ENCODE results near the gene GATA6. TPM values are rescaled to one million over a fixed set of nuclear protein-coding genes. Genes with fewer than 3 reads are reported as not detected.

The GATA6 gene
- total and polyA plus RNA-seq, 2 of the 8 experiments (the other 6 are each of a cell fraction or from before 2014, with no cell fraction given), result 0.09 TPM; not detected in 1

DNA sequence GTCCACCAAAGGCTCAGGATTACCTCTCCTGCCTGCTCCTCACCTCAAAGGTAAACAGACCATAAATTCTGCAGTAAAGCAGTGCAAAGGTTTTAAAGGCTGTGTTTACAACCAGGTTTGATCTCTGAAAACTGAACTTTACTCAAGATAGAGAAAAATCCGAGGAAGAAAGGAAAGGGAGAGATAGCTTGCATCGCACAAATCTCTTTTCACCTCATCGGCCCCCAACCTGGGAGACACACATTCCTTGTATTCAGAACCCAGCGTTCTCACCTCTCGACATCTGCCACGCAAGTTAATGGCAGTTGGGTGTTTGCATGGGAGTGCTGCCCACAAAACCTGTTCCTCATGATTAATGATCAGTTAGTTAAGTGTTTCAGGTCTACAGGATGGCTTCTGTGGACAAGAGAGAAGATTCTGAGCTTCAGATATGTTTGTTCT lies 72.6 kb downstream of the GATA6 start:
- Histone ChIP-seq H2BK20ac (ENCODE audit: low read length) (no peak overlapping the region), H2BK5ac (ENCODE audit: low read depth, low read length) (no peak overlapping the region), H2BK120ac (replicated peaks; ENCODE audit: low read depth, low read length) (no peak overlapping the region), H3K79me2 (ENCODE audit: control insufficient read depth in 1 of 2, insufficient read depth in 2 of 2, low read length in 2 of 2) (no peaks in the 10 kb centered on the region), H2AFZ (ENCODE audit: low read length) (no peak overlapping the region), H3K9ac (replicated peaks in 1 of 4; ENCODE audit: extremely low read depth in 1 of 4, low read depth in 3 of 4, low read length in 3 of 4) (no peak overlapping the region), H4K8ac (ENCODE audit: extremely low read depth, insufficient read depth, low read length) (no peak overlapping the region; the same call in 1 of the 2 replicates), H3K36me3 (ENCODE audit: control insufficient read depth in 2 of 4, insufficient read depth in 4 of 4, low read length in 3 of 4) (no peaks in the 10 kb centered on the region), H3K79me1 (ENCODE audit: low read depth, low read length) (no peaks in the 10 kb centered on the region), H3K56ac (replicated peaks; ENCODE audit: insufficient read length, low read depth, low read length) (no peak overlapping the region), H3K14ac (ENCODE audit: insufficient read length) (no peak overlapping the region), H3K4me2 (ENCODE audit: insufficient read depth in 1 of 2, low read depth in 2 of 2, low read length in 2 of 2) (no peak overlapping the region), H3K9me3 (ENCODE audit: insufficient read depth in 2 of 2, low read depth in 1 of 2, low read length in 1 of 2) (no peaks in the 10 kb centered on the region), H3K18ac (ENCODE audit: extremely low read depth, low read length) (no peak overlapping the region), H4K5ac (ENCODE audit: insufficient read length, low read depth, low read length) (no peak overlapping the region), H3K23me2 (ENCODE audit: low read depth, low read length) (no peaks in the 10 kb centered on the region), H2BK15ac (ENCODE audit: low read length) (no peak overlapping the region), H3K4me1 (replicated peaks in 1 of 4; ENCODE audit: control insufficient read depth in 3 of 4, insufficient read depth in 4 of 4, low read length in 3 of 4) (no peaks in the 10 kb centered on the region), H3K27ac (ENCODE audit: low read depth, low read length) (no peak overlapping the region), H2BK12ac (ENCODE audit: low read depth, low read length) (no peak overlapping the region), H3K23ac (ENCODE audit: insufficient read length) (no peak overlapping the region), H4K20me1 (replicated peaks in 1 of 2; ENCODE audit: control insufficient read depth in 1 of 2, insufficient read depth in 2 of 2, low read length in 2 of 2) (no peaks in the 10 kb centered on the region), H2AK5ac (ENCODE audit: low read depth, low read length) (no peak overlapping the region), H3K4me3 (ENCODE audit: extremely low read depth in 1 of 4, insufficient read depth in 2 of 4, low read depth in 3 of 4, low read length in 4 of 4) (no peak overlapping the region), H3K4ac (replicated peaks; ENCODE audit: insufficient read length, low read depth, low read length) (no peak overlapping the region), H4K91ac (replicated peaks; ENCODE audit: insufficient read length, low read length) (no peak overlapping the region), H3K27me3 (replicated peaks in 1 of 4; ENCODE audit: control insufficient read depth in 3 of 4, extremely low read depth in 1 of 4, insufficient read depth in 3 of 4, low read length in 3 of 4) (no peaks in the 10 kb centered on the region)
- POLR2A ChIA-PET (ENCODE audit: partially characterized antibody), result no interaction called here
- CTCF ChIA-PET (ENCODE audit: partially characterized antibody), result interaction anchor here (1.0 kb wide), 1 partner anchor 39 kb away, joined by 4 read pairs; no protein-coding TSS in a partner anchor
- no peak for FAIRE-seq
- no peak for DNase-seq (ENCODE audit: low read depth in 1 of 2, low spot score in 2 of 2)
- WGBS, 2 experiments (ENCODE audit: extremely low coverage in 1 of 2, insufficient coverage in 1 of 2, insufficient read length in 1 of 2, insufficient replicate concordance in 2 of 2, low coverage in 1 of 2, low lambda C conversion rate in 2 of 2, missing lambda C conversion rate in 1 of 2), result 88% methylated on average over 6 of the region's 6 CpGs; no CpG with 5 or more reads in 1 of the 2 experiments
- TF ChIP-seq KDM4A (IDR thresholded peaks at IDR 0.05; ENCODE audit: low read depth, low read length, severe bottlenecking) (no peak), HDAC2 (IDR thresholded peaks at IDR 0.05; ENCODE audit: borderline replicate concordance in 1 of 2, low read depth in 2 of 2, low read length in 2 of 2) (no peak), ATF3 (IDR thresholded peaks at IDR 0.05; ENCODE audit: insufficient read depth, low read depth, low read length) (no peak), TAF1 (IDR thresholded peaks at IDR 0.05; ENCODE audit: low read depth, low read length) (no peak), HDAC6 (IDR thresholded peaks at IDR 0.05; ENCODE audit: low read depth, low read length) (no peak)
